NCI-H1694 (cell line): ENCODE results near the gene PPM1B.
"Not testable (repeated sequence)": the region's sequence is repeated elsewhere in the genome, so short reads cannot be mapped to it uniquely, and the experiment has no call there.

ENCODE experiments used
- DNase-seq: peaks from one replicate; lab custom pipeline; 2025; lab: John Stamatoyannopoulos, UW

PPM1B gene

GRCh38 chr2:44255704-44256103 is 87.0 kb downstream of the PPM1B start:
- DNase-seq: not testable (repeated sequence)

GRCh38 chr2:44257802-44258201 is 89.1 kb downstream of the PPM1B start:
- not testable (repeated sequence) for DNase-seq

- no peak for DNase-seq
These were observed 98.7 kb downstream of the PPM1B start for GRCh38 chr2:44267269-44267795.

GRCh38 chr2:44267796-44268648 is 99.3 kb downstream of the PPM1B start:
- no peak for DNase-seq

- no peak for DNase-seq
These were observed 101.2 kb downstream of the PPM1B start for GRCh38 chr2:44269831-44270230.

GRCh38 chr2:44271296-44271695 is 102.6 kb downstream of the PPM1B start:
- DNase-seq: no peak

- no peak for DNase-seq
These were observed 104.4 kb downstream of the PPM1B start for GRCh38 chr2:44273076-44273475.

GRCh38 chr2:44273596-44273995 is 104.9 kb downstream of the PPM1B start:
- no peak for DNase-seq

- no peak for DNase-seq
These were observed 107.2 kb downstream of the PPM1B start for GRCh38 chr2:44275927-44276303.

- DNase-seq: no peak
These were observed 108.9 kb downstream of the PPM1B start for GRCh38 chr2:44277541-44277940.

GRCh38 chr2:44280869-44281268 is 112.2 kb downstream of the PPM1B start:
- no peak for DNase-seq
